Measurements from ENCODE around the gene NUP43.
A peak's percentile ranks its signal among the peaks of the same experiment; 100 is the strongest.
"Not testable (repeated sequence)": the region's sequence is repeated elsewhere in the genome, so short reads cannot be mapped to it uniquely, and the experiment has no call there.

The NUP43 gene

DNA sequence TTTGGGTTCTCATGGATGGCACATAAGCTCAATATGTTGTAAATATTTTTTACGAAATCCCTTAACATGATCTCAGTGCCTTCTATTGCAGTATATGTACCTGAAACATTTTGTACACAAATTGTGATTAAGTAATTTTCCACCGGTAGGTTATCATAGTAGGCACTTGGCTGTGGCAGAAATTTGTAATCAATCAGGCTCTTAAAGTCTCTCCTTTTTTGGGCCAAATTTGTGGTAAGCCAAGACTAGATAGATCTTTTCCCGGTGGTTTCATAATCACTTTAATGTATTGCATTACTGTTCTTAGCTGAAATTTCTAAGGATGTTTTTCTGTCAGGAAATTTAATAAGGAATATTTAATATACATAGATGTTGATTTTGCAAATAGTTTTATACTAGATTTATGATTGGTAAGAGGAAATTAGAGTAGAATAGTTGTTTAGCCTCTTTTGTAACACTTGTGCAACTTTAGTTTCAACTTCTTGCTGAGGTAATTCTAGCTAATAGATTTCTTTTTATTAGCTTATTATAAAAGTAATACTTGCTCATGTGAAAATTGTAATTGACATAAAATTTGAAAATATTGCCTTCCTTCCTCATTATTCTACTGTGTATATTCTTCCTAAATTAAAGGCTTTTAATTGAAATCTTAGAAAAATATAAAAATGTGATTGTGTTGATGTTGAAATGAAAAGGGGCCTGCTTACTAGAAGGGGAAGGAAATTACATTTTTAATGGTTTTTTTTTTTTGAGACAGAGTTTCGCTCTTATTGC lies 6.5 kb upstream of the NUP43 start:
- WGBS (ENCODE audit: extremely low coverage, insufficient coverage, low lambda C conversion rate) = no CpG with 5 or more reads among the region's 4 CpGs
- DNase-seq = no peak

DNA sequence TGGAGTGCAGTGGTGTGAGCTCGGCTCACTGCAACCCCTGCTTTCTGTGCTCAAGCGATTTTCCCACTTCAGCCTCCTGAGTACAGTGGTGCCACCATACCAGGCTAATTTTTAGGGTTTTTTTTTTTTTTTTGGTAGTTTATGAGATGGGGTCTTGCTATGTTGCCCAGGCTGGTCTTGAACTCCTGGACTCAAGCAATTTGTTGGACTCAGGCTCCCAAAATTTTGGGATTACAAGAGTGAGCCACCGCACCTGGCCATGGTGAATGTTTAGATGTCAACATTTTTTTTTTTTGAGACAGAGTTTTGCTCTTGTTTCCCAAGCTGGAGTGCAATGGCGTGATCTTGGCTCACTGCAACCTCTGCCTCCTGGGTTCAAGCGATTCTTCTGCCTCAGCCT lies 5.6 kb upstream of the NUP43 start:
- not testable (repeated sequence) for H4K8ac ChIP-seq (ENCODE audit: low read depth, low read length); H3K79me1 ChIP-seq (ENCODE audit: low read length); H2BK120ac ChIP-seq (ENCODE audit: low read depth, low read length); H3K4ac ChIP-seq (ENCODE audit: low read depth, low read length); H3K56ac ChIP-seq (ENCODE audit: low read length); H3K4me1 ChIP-seq (ENCODE audit: control insufficient read depth, low read depth, low read length); H3K4me3 ChIP-seq (ENCODE audit: low read length); H3K27me3 ChIP-seq (ENCODE audit: insufficient read depth, low read length, poor library complexity); H3K36me3 ChIP-seq (ENCODE audit: control insufficient read depth, insufficient read depth, low read length); H2BK5ac ChIP-seq (ENCODE audit: low read length); DNase-seq; H3K23ac ChIP-seq (ENCODE audit: low read length); H2AK5ac ChIP-seq (ENCODE audit: low read length); H3K9ac ChIP-seq (ENCODE audit: low read length); H4K5ac ChIP-seq (ENCODE audit: low read length); H3K27ac ChIP-seq (ENCODE audit: low read depth, low read length); H3K4me2 ChIP-seq (ENCODE audit: low read length); H3K18ac ChIP-seq (ENCODE audit: low read length); H2BK15ac ChIP-seq (replicated peaks; ENCODE audit: low read depth)
- peaks cover 52% of the 10 kb centered on the region for H3K79me2 ChIP-seq (ENCODE audit: control insufficient read depth, insufficient read depth, low read length)
- WGBS (ENCODE audit: extremely low coverage, insufficient coverage, low lambda C conversion rate) = no CpG with 5 or more reads among the region's 5 CpGs

More for the DNA sequence above, 6.5 kb upstream of the NUP43 start:
- H3K27me3 ChIP-seq (ENCODE audit: insufficient read depth, low read length, poor library complexity) = no peaks in the 10 kb centered on the region
- H4K5ac ChIP-seq (ENCODE audit: low read length) = no peak overlapping the region
- H3K4me1 ChIP-seq (ENCODE audit: control insufficient read depth, low read depth, low read length) = no peaks in the 10 kb centered on the region
- H3K56ac ChIP-seq (ENCODE audit: low read length) = no peak overlapping the region
- no peaks in the 10 kb centered on the region for H3K36me3 ChIP-seq (ENCODE audit: control insufficient read depth, insufficient read depth, low read length)
- H3K4me2 ChIP-seq (ENCODE audit: low read length) = no peak overlapping the region
- no peak overlapping the region for H3K9ac ChIP-seq (ENCODE audit: low read length)
- H3K27ac ChIP-seq (ENCODE audit: low read depth, low read length) = no peak overlapping the region
- no peak overlapping the region for H3K18ac ChIP-seq (ENCODE audit: low read length)
- H3K79me2 ChIP-seq (ENCODE audit: control insufficient read depth, insufficient read depth, low read length) = peaks cover 58% of the 10 kb centered on the region
- H2AK5ac ChIP-seq (ENCODE audit: low read length) = no peak overlapping the region
- no peak overlapping the region for H3K23ac ChIP-seq (ENCODE audit: low read length)
- H3K4ac ChIP-seq (ENCODE audit: low read depth, low read length) = no peak overlapping the region
- no peak overlapping the region for H2BK120ac ChIP-seq (ENCODE audit: low read depth, low read length)
- H2BK15ac ChIP-seq (replicated peaks; ENCODE audit: low read depth) = no peak overlapping the region
- no peak overlapping the region for H4K8ac ChIP-seq (ENCODE audit: low read depth, low read length)
- H2BK5ac ChIP-seq (ENCODE audit: low read length) = no peak overlapping the region
- peaks cover 7% of the 10 kb centered on the region for H3K79me1 ChIP-seq (ENCODE audit: low read length)
- H3K4me3 ChIP-seq (ENCODE audit: low read length) = no peak overlapping the region

DNA sequence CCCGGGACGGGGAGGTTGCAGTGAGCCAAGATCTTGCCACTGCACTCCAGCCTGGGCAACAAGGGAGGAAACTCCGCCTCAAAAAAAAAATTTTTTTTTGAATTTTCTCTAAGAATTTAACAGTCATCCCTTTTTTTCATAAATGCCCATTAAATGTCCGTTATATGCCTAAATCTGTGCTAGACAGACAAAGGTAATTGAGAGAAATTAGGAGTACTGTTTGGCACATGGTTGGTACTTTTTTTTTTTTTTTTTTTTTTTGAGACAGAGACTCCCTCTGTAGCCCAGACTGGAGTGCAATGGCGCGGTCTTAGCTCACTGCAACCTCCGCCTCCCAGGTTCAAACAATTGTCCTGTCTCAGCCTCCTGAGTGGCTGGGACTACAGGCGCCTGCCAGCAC lies 4.9 kb upstream of the NUP43 start:
- H3K36me3 ChIP-seq (ENCODE audit: control insufficient read depth, insufficient read depth, low read length) = no peaks in the 10 kb centered on the region
- no peak overlapping the region for H3K23ac ChIP-seq (ENCODE audit: low read length)
- H3K79me2 ChIP-seq (ENCODE audit: control insufficient read depth, insufficient read depth, low read length) = peaks cover 47% of the 10 kb centered on the region
- no peaks in the 10 kb centered on the region for H3K27me3 ChIP-seq (ENCODE audit: insufficient read depth, low read length, poor library complexity)
- no CpG with 5 or more reads among the region's 8 CpGs for WGBS (ENCODE audit: extremely low coverage, insufficient coverage, low lambda C conversion rate)
- H2BK120ac ChIP-seq (ENCODE audit: low read depth, low read length) = no peak overlapping the region
- no peak overlapping the region for H3K27ac ChIP-seq (ENCODE audit: low read depth, low read length)
- H3K9ac ChIP-seq (ENCODE audit: low read length) = no peak overlapping the region
- H3K79me1 ChIP-seq (ENCODE audit: low read length) = peaks cover 7% of the 10 kb centered on the region
- no peak overlapping the region for H4K8ac ChIP-seq (ENCODE audit: low read depth, low read length)
- no peak overlapping the region for H4K5ac ChIP-seq (ENCODE audit: low read length)
- H3K4me3 ChIP-seq (ENCODE audit: low read length) = no peak overlapping the region
- no peaks in the 10 kb centered on the region for H3K4me1 ChIP-seq (ENCODE audit: control insufficient read depth, low read depth, low read length)
- H3K4me2 ChIP-seq (ENCODE audit: low read length) = no peak overlapping the region
- H3K4ac ChIP-seq (ENCODE audit: low read depth, low read length) = no peak overlapping the region
- H3K56ac ChIP-seq (ENCODE audit: low read length) = no peak overlapping the region
- H2AK5ac ChIP-seq (ENCODE audit: low read length) = no peak overlapping the region
- DNase-seq = no peak
- H2BK5ac ChIP-seq (ENCODE audit: low read length) = no peak overlapping the region
- H2BK15ac ChIP-seq (replicated peaks; ENCODE audit: low read depth) = no peak overlapping the region
- H3K18ac ChIP-seq (ENCODE audit: low read length) = no peak overlapping the region

DNA sequence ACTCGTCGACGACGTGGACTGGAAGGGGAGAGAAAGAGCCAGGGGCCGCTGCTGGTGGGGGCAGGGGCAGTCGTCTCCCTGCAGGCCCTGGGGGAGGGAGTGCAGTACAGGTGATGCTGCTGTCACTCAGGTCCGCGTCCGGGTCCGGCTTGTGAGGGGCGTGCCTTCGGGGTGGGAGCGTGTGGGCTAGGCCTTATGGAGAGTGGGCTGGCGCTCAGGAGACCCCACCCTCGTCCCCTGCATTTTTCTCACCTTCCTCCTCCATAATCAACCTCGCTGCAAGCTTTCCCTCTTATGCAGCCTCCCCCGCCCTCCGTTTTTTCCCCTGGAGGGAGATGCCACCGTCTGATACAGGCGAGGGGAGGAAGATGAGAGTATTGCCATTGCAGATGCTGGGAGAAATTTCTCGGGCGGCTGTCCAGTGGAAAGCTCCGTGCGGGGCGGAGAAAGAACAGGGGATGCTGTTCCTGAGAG lies 3.8 kb upstream of the NUP43 start:
- H3K4me1 ChIP-seq (ENCODE audit: control insufficient read depth, low read depth, low read length) = no peaks in the 10 kb centered on the region
- peaks cover 4% of the 10 kb centered on the region for H3K79me1 ChIP-seq (ENCODE audit: low read length)
- peak overlapping the region; percentile 89 for H3K23ac ChIP-seq (ENCODE audit: low read length)
- peak overlapping the region; percentile 99 for H3K9ac ChIP-seq (ENCODE audit: low read length)
- no peak overlapping the region for H3K4ac ChIP-seq (ENCODE audit: low read depth, low read length)
- H3K79me2 ChIP-seq (ENCODE audit: control insufficient read depth, insufficient read depth, low read length) = peaks cover 48% of the 10 kb centered on the region
- no peaks in the 10 kb centered on the region for H3K36me3 ChIP-seq (ENCODE audit: control insufficient read depth, insufficient read depth, low read length)
- no CpG with 5 or more reads among the region's 25 CpGs for WGBS (ENCODE audit: extremely low coverage, insufficient coverage, low lambda C conversion rate)
- peak overlapping the region; percentile 97 for H3K4me3 ChIP-seq (ENCODE audit: low read length)
- peak overlapping the region; percentile 82 for H2BK5ac ChIP-seq (ENCODE audit: low read length)
- peak overlapping the region; percentile 30 for H3K18ac ChIP-seq (ENCODE audit: low read length)
- no peak overlapping the region for H2BK15ac ChIP-seq (replicated peaks; ENCODE audit: low read depth)
- peak overlapping the region; percentile 70 for H3K4me2 ChIP-seq (ENCODE audit: low read length)
- H3K56ac ChIP-seq (ENCODE audit: low read length) = peak overlapping the region; percentile 100
- no peaks in the 10 kb centered on the region for H3K27me3 ChIP-seq (ENCODE audit: insufficient read depth, low read length, poor library complexity)
- DNase-seq = peak; percentile 95
- no peak overlapping the region for H4K5ac ChIP-seq (ENCODE audit: low read length)
- peak overlapping the region; percentile 91 for H3K27ac ChIP-seq (ENCODE audit: low read depth, low read length)
- H2BK120ac ChIP-seq (ENCODE audit: low read depth, low read length) = no peak overlapping the region
- H4K8ac ChIP-seq (ENCODE audit: low read depth, low read length) = no peak overlapping the region
- no peak overlapping the region for H2AK5ac ChIP-seq (ENCODE audit: low read length)

DNA sequence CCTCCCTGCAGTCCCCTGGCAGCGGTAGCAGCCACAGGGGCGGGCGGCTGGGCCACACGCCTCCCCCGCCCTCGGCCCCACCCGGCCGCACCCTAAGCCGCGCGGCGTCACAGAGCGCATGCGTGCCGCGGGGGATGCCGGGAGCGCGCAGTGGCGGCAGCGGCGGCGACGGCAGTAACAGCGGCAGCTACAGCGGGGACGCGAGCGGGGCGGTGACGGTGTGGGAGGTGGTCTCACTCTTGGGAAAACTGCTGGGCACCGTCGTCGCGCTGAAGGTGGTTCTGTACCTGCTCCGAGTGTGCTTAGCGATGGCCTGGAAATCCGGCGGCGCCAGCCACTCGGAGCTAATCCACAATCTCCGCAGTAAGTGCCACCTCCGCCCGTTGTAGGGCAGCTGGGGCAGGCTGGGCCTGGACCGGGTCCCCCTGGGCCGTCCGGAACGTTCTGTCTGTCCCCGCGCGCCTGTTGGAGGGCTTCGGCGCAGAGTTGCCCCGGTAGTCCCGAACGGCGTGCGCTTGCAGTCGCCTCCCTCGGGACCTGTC lies 3.3 kb upstream of the NUP43 start, which contains the start of gene PCMT1:
Gene PCMT1 (plus strand): TSS at position 148 of the 542 bp plus-strand sequence. CDS start 161 bp downstream, at position 309.
- no peak within 1 kb of the TSS for H2AK5ac ChIP-seq (ENCODE audit: low read length)
- H3K4me3 ChIP-seq (ENCODE audit: low read length) = peak within 1 kb of the TSS; percentile 97
- peak; percentile 96 for DNase-seq
- H3K27ac ChIP-seq (ENCODE audit: low read depth, low read length) = peak within 1 kb of the TSS; percentile 91
- H3K79me2 ChIP-seq (ENCODE audit: control insufficient read depth, insufficient read depth, low read length) = peaks cover 47% of the 10 kb centered on the region
- H2BK5ac ChIP-seq (ENCODE audit: low read length) = peak within 1 kb of the TSS; percentile 82
- peak within 1 kb of the TSS; percentile 30 for H3K18ac ChIP-seq (ENCODE audit: low read length)
- H4K5ac ChIP-seq (ENCODE audit: low read length) = peak within 1 kb of the TSS; percentile 81
- peak within 1 kb of the TSS; percentile 1 for H3K4ac ChIP-seq (ENCODE audit: low read depth, low read length)
- no peak within 1 kb of the TSS for H4K8ac ChIP-seq (ENCODE audit: low read depth, low read length)
- peak within 1 kb of the TSS; percentile 89 for H3K23ac ChIP-seq (ENCODE audit: low read length)
- no CpG with 5 or more reads among the region's 60 CpGs for WGBS (ENCODE audit: extremely low coverage, insufficient coverage, low lambda C conversion rate)
- no peak within 1 kb of the TSS for H2BK120ac ChIP-seq (ENCODE audit: low read depth, low read length)
- no peaks in the 10 kb centered on the region for H3K27me3 ChIP-seq (ENCODE audit: insufficient read depth, low read length, poor library complexity)
- peak within 1 kb of the TSS; percentile 99 for H3K9ac ChIP-seq (ENCODE audit: low read length)
- H3K79me1 ChIP-seq (ENCODE audit: low read length) = peaks cover 4% of the 10 kb centered on the region
- H3K36me3 ChIP-seq (ENCODE audit: control insufficient read depth, insufficient read depth, low read length) = no peaks in the 10 kb centered on the region
- H3K4me1 ChIP-seq (ENCODE audit: control insufficient read depth, low read depth, low read length) = no peaks in the 10 kb centered on the region
- H2BK15ac ChIP-seq (replicated peaks; ENCODE audit: low read depth) = no peak within 1 kb of the TSS
- H3K56ac ChIP-seq (ENCODE audit: low read length) = peak within 1 kb of the TSS; percentile 100
- H3K4me2 ChIP-seq (ENCODE audit: low read length) = peak within 1 kb of the TSS; percentile 70
